GM12878 (cell line): ENCODE data around the gene PDF. TPM values are rescaled to one million over a fixed set of nuclear protein-coding genes. Genes with fewer than 3 reads are reported as not detected.

Source experiments
- ATAC-seq: fragments of 200-7000 bp; cut with Tn5 transposase; 3 replicates; pipeline ENCODE4 v1.9.1; 2020; ENCODE audit warnings: mild to moderate bottlenecking, moderate library complexity
- BruUV-seq: library from RNA; stranded (reverse); fragments of 400-500 nt; replicated peaks from 2 replicates; lab custom pipeline; 2021; lab: Mats Ljungman, UMichigan
- CTCF ChIA-PET: fragments of 300-600 bp; sonication (Branson Sonifier 250); formaldehyde crosslinking; extraction: SDS; loops from one replicate; lab custom pipeline; 2021; ENCODE audit warnings: inconsistent platforms; lab: Yijun Ruan, JAX
- POLR2A ChIA-PET: fragments of 350-600 bp; formaldehyde crosslinking; extraction: SDS; loops from one replicate; lab custom pipeline; 2021; ENCODE audit warnings: inconsistent platforms; lab: Charles Lee
- RAD21 ChIA-PET: fragments of 300-600 bp; sonication (Branson Sonifier 250); formaldehyde crosslinking; loops from one replicate; lab custom pipeline; 2023; ENCODE audit warnings: antibody characterized with exemption; ENCODE audit not compliant: unreplicated experiment; lab: Charles Lee
- SMC1A ChIA-PET: fragments of 300-600 bp; sonication (Branson Sonifier 250); formaldehyde crosslinking; loops from one replicate; lab custom pipeline; 2023; ENCODE audit not compliant: unreplicated experiment, uncharacterized antibody; lab: Charles Lee
- DNase-seq: peaks from one replicate; pipeline ENCODE4 v3.0.0-alpha.2; 2011; ENCODE audit warnings: low read depth, low spot score
- FAIRE-seq: peaks from 3 replicates; lab custom pipeline; 2011; peaks lifted over from hg19 to GRCh38; lab: Jason Lieb, UNC
- H2AFZ ChIP-seq: 2 replicates; pipeline ENCODE4 v1.6.0; 2011; ENCODE audit warnings: low read depth, low read length, control low read depth; ENCODE audit not compliant: control insufficient read depth
- H3K27ac ChIP-seq: 2 replicates; pipeline ENCODE4 v1.5.1; 2011; ENCODE audit warnings: control low read depth; ENCODE audit not compliant: control insufficient read depth, insufficient read depth
- H3K27me3 ChIP-seq, 2 experiments: replicated peaks in 1 of 2; 2 replicates each; pipeline versions ENCODE4 v1.6.0 to v1.6.1; 2011; ENCODE audit warnings: low read length in 1 of 2; ENCODE audit not compliant: control insufficient read depth in 2 of 2, insufficient read depth in 2 of 2
- H3K36me3 ChIP-seq, 2 experiments: 2 replicates each; pipeline ENCODE4 v1.5.1; 2011; ENCODE audit warnings: low read length in 1 of 2; ENCODE audit not compliant: control insufficient read depth in 2 of 2, insufficient read depth in 2 of 2
- H3K4me1 ChIP-seq: 2 replicates; pipeline ENCODE4 v1.6.1; 2011; ENCODE audit warnings: mild to moderate bottlenecking, low read length, moderate library complexity, mixed read lengths; ENCODE audit not compliant: control insufficient read depth, insufficient read depth
- H3K4me2 ChIP-seq: 2 replicates; pipeline ENCODE4 v1.6.0; 2011; ENCODE audit warnings: control low read depth; ENCODE audit not compliant: control insufficient read depth, insufficient read depth
- H3K4me3 ChIP-seq: fragments of 200-600 bp; sonication (generic); 2 replicates; pipeline ENCODE4 v1.5.1; 2016
- H3K79me2 ChIP-seq: 2 replicates; pipeline ENCODE4 v1.6.0; 2011; ENCODE audit warnings: low read length; ENCODE audit not compliant: control insufficient read depth, insufficient read depth
- H3K9ac ChIP-seq: 2 replicates; pipeline ENCODE4 v1.8.0; 2011; ENCODE audit warnings: low read length, control low read depth, mixed read lengths; ENCODE audit not compliant: control insufficient read depth, insufficient read depth
- H3K9me3 ChIP-seq: replicated peaks from 3 replicates; pipeline ENCODE4 v1.5.1; 2011; ENCODE audit warnings: mild to moderate bottlenecking, low read length; ENCODE audit not compliant: control insufficient read depth, insufficient read depth
- H4K20me1 ChIP-seq: 2 replicates; pipeline ENCODE4 v1.6.0; 2011; ENCODE audit not compliant: control insufficient read depth, insufficient read depth
- DPF2 ChIP-seq: fragments of 450-650 bp; IDR thresholded peaks from 2 replicates; pipeline ENCODE4 v1.6.1; 2017; ENCODE audit warnings: mild to moderate bottlenecking
- EP300 ChIP-seq, 2 experiments: fragments of 150-350 bp in 1 of 2; IDR thresholded peaks; 2 replicates each; pipeline ENCODE4 v1.6.1; 2011 to 2012; ENCODE audit warnings: low read depth in 2 of 2, low read length in 2 of 2, borderline replicate concordance in 1 of 2, improper control_type of control experiment in 1 of 2, inconsistent platforms in 1 of 2; ENCODE audit not compliant: control insufficient read depth in 1 of 2
- EZH2 ChIP-seq: IDR thresholded peaks from 2 replicates; pipeline ENCODE4 v1.6.1; 2012; ENCODE audit warnings: low read depth, mild to moderate bottlenecking, control low read depth, inconsistent platforms, low read length, borderline replicate concordance; ENCODE audit not compliant: control insufficient read depth
- HDAC2 ChIP-seq: fragments of 200-600 bp; sonication (generic); IDR thresholded peaks from 2 replicates; pipeline ENCODE4 v1.6.1; 2017
- KDM1A ChIP-seq: fragments of 200-600 bp; sonication (generic); IDR thresholded peaks from 2 replicates; pipeline ENCODE4 v1.6.1; 2016; ENCODE audit warnings: borderline replicate concordance
- NFXL1 ChIP-seq: fragments of 450-650 bp; IDR thresholded peaks from 2 replicates; pipeline ENCODE4 v1.6.1; 2017; ENCODE audit warnings: antibody characterized with exemption, mild to moderate bottlenecking, borderline replicate concordance
- PML ChIP-seq: IDR thresholded peaks from 2 replicates; pipeline ENCODE4 v1.6.1; 2012; ENCODE audit warnings: low read length, inconsistent platforms
- POLR2AphosphoS2 ChIP-seq: IDR thresholded peaks from 2 replicates; pipeline ENCODE4 v1.6.1; 2011; ENCODE audit warnings: low read depth, mild to moderate bottlenecking, low read length, improper control_type of control experiment, moderate library complexity
- RB1 ChIP-seq: fragments of 450-650 bp; formaldehyde crosslinking; IDR thresholded peaks from 2 replicates; pipeline ENCODE4 v1.6.1; 2017; ENCODE audit warnings: mild to moderate bottlenecking, borderline replicate concordance
- RCOR1 ChIP-seq: conservative IDR thresholded peaks from 2 replicates; pipeline ENCODE4 v1.6.1; 2012; ENCODE audit warnings: low read depth, low read length, improper control_type of control experiment
- TAF1 ChIP-seq: IDR thresholded peaks from 2 replicates; pipeline ENCODE4 v1.6.1; 2011; ENCODE audit warnings: mild to moderate bottlenecking, low read depth, low read length, borderline replicate concordance
- ZBED1 ChIP-seq: IDR thresholded peaks from 2 replicates; pipeline ENCODE4 v1.6.1; 2016; ENCODE audit warnings: borderline replicate concordance
- WGBS: methylation state at CpG from one replicate; pipeline ENCODE4 v1.1.6; 2016; ENCODE audit warnings: low lambda C conversion rate; ENCODE audit not compliant: insufficient replicate concordance, insufficient coverage; ENCODE audit errors: missing lambda C conversion rate; 5-methylcytosine and 5-hydroxymethylcytosine counted together
- in situ Hi-C: fragments of 300-500 bp; cut with MboI; formaldehyde crosslinking; loops from 9 replicates; pipeline ENCODE4 v1.14.3; 2018; ENCODE audit warnings: mixed read lengths
- intact Hi-C: fragments of 100-400 bp; cut with micrococcal nuclease; formaldehyde crosslinking; loops from one replicate; pipeline ENCODE4 v1.14.2; 2022; ENCODE audit not compliant: unreplicated experiment
- polyA plus RNA-seq, 11 experiments: library from polyadenylated mRNA; depleted of rRNA in 4 of 11; unstranded in 6 of 11; stranded (reverse) in 5 of 11; fragments of >200 nt; fragmentation: Nextera tagmentation in 4 of 11; fragmentation: Illumina TruSeq in 1 of 11; extraction: Ambion mirVana in 4 of 11; extraction: Trizol in 1 of 11; gene quantifications; 1 replicate in 1 of 11; 2 replicates in 10 of 11; pipeline versions ENCODE4 v1.2.1 to v1.2.3, GENCODE V29; 2011 to 2016; ENCODE audit warnings: inconsistent platforms in 2 of 11, missing spikeins in 2 of 11, low read depth in 1 of 11
- total RNA-seq, 4 experiments: library from RNA; depleted of rRNA in 3 of 4; stranded (reverse); fragments of >200 nt in 3 of 4; fragmentation: Illumina TruSeq in 1 of 4; extraction: Trizol in 1 of 4; gene quantifications; 2 replicates each; pipeline versions ENCODE4 v1.2.1 to v1.2.3, GENCODE V29; 2013 to 2021

Gene PDF
- total and polyA plus RNA-seq, 10 of the 15 experiments (the other 5 are each of a cell fraction or from before 2014, with no cell fraction given), result 0.13 to 44.1 (median 16.7) TPM

- Histone ChIP-seq H3K79me2 (peaks cover 9% of the 10 kb centered on the region), H3K9ac (no peak overlapping the region), H3K36me3 (no peaks in the 10 kb centered on the region; a peak in 1 of 4 replicates), H3K27ac (no peak overlapping the region), H3K9me3 (no peaks in the 10 kb centered on the region), H3K27me3 (no peaks in the 10 kb centered on the region), H3K4me1 (no peaks in the 10 kb centered on the region), H2AFZ (no peak overlapping the region), H3K4me2 (no peak overlapping the region), H4K20me1 (no peaks in the 10 kb centered on the region), H3K4me3 (no peak overlapping the region)
- 95% methylated on average over 1 of the region's 1 CpG for WGBS
- SMC1A ChIA-PET, result no interaction called here
- BruUV-seq, result no TSS peak
- POLR2A ChIA-PET, result no interaction called here
- no peak for FAIRE-seq
- TF ChIP-seq DPF2 (no peak), ZBED1 (no peak), EP300 (IDR thresholded peaks at IDR 0.05; ENCODE audit: borderline replicate concordance in 1 of 2, control insufficient read depth in 1 of 2, low read depth in 2 of 2, low read length in 2 of 2) (no peak), NFXL1 (no peak), HDAC2 (no peak), KDM1A (no peak), EZH2 (no peak), TAF1 (no peak), PML (no peak), POLR2AphosphoS2 (no peak), RB1 (no peak), RCOR1 (no peak)
- in situ Hi-C loops, result no loop called here
- CTCF ChIA-PET, result no interaction called here
- intact Hi-C loops, result no loop called here
- RAD21 ChIA-PET, result no interaction called here
- no peak for DNase-seq
- no peak for ATAC-seq
Observed at GRCh38 chr16:69307091-69307490, 23.3 kb downstream of the PDF start.
